ENCODE results near the gene MPPED1.

Gene MPPED1

GRCh38 chr22:43532301-43533155 lies 120.7 kb downstream of the MPPED1 start:
- Mint-ChIP-seq H3K4me3 (no peak overlapping the region), H3K27ac (no peak overlapping the region), H3K36me3 (peaks cover 2% of the 10 kb centered on the region), H3K4me1 (no peaks in the 10 kb centered on the region), H3K9me3 (no peaks in the 10 kb centered on the region), H3K27me3 (peaks cover 6% of the 10 kb centered on the region)
- no peak for DNase-seq (ENCODE audit: low spot score in 2 of 2)
- no peak for ATAC-seq (ENCODE audit: low read depth)

GRCh38 chr22:43533156-43533530 lies 121.3 kb downstream of the MPPED1 start:
- Mint-ChIP-seq H3K36me3 (peaks cover 2% of the 10 kb centered on the region), H3K9me3 (no peaks in the 10 kb centered on the region), H3K27me3 (peaks cover 8% of the 10 kb centered on the region), H3K4me1 (no peaks in the 10 kb centered on the region), H3K4me3 (no peak overlapping the region), H3K27ac (no peak overlapping the region)
- no peak for DNase-seq (ENCODE audit: low spot score in 2 of 2)
- no peak for ATAC-seq (ENCODE audit: low read depth)

- Mint-ChIP-seq H3K4me1 (no peaks in the 10 kb centered on the region), H3K9me3 (no peaks in the 10 kb centered on the region), H3K4me3 (no peak overlapping the region), H3K27ac (no peak overlapping the region), H3K36me3 (peaks cover 2% of the 10 kb centered on the region), H3K27me3 (peaks cover 10% of the 10 kb centered on the region)
- DNase-seq (ENCODE audit: low spot score in 2 of 2) (no peak), ATAC-seq (ENCODE audit: low read depth) (no peak)
Observed at GRCh38 chr22:43533656-43534428, 122.0 kb downstream of the MPPED1 start.

- no peak for ATAC-seq (ENCODE audit: low read depth)
- Mint-ChIP-seq H3K27ac (no peak overlapping the region), H3K4me3 (no peak overlapping the region)
Observed at GRCh38 chr22:43534916-43535315, 123.1 kb downstream of the MPPED1 start.

GRCh38 chr22:43535336-43535735 lies 123.5 kb downstream of the MPPED1 start:
- Mint-ChIP-seq H3K4me1 (no peaks in the 10 kb centered on the region), H3K27me3 (peaks cover 15% of the 10 kb centered on the region), H3K36me3 (peaks cover 2% of the 10 kb centered on the region), H3K27ac (no peak overlapping the region), H3K9me3 (no peaks in the 10 kb centered on the region), H3K4me3 (no peak overlapping the region)
- no peak for DNase-seq (ENCODE audit: low spot score in 2 of 2)
- no peak for ATAC-seq (ENCODE audit: low read depth)

More at GRCh38 chr22:43534916-43535315, 123.1 kb downstream of the MPPED1 start:
- Mint-ChIP-seq H3K4me1 (no peaks in the 10 kb centered on the region), H3K27me3 (peaks cover 15% of the 10 kb centered on the region), H3K36me3 (peaks cover 2% of the 10 kb centered on the region), H3K9me3 (no peaks in the 10 kb centered on the region)
- DNase-seq (ENCODE audit: low spot score in 2 of 2): no peak

- ATAC-seq (ENCODE audit: low read depth) (no peak), DNase-seq (ENCODE audit: low spot score in 2 of 2) (no peak)
- no peak overlapping the region for H3K27ac Mint-ChIP-seq
- H3K27me3 Mint-ChIP-seq: peaks cover 15% of the 10 kb centered on the region
- no peak overlapping the region for H3K4me3 Mint-ChIP-seq
- no peaks in the 10 kb centered on the region for H3K4me1 Mint-ChIP-seq
- H3K9me3 Mint-ChIP-seq: no peaks in the 10 kb centered on the region
- peaks cover 2% of the 10 kb centered on the region for H3K36me3 Mint-ChIP-seq
Observed at GRCh38 chr22:43535741-43536140, 123.9 kb downstream of the MPPED1 start.

DNA sequence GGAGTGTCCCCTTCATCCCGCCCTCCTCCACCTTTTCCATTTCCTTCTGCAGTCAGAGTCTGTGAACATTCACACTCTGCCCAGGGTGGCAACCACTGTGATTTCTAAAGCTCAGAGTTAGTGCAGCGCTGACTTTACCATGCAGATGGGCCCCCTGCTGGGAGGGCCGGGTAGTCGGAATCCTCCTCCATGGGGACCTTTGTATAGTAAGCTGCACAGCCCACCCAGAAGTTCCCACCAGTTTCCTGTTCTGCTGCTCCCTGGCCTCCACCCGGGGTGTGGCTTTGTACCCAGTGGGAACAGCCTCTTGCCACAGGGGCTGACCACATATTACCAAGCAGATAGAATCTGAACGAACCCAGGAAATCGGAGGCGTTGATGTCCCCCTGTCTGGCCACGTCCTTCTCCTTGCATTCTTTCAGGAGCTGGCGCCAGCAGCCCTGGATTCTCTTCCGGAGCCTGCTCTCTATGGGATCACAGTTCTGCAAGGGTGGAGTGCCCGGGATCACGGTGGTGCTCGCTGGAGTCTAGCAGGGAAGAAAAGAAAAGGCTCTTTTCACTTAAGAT lies 125.3 kb downstream of the MPPED1 start:
- peaks cover 2% of the 10 kb centered on the region for H3K36me3 Mint-ChIP-seq
- ATAC-seq (ENCODE audit: low read depth) (no peak), DNase-seq (ENCODE audit: low spot score in 2 of 2) (no peak)
- no peaks in the 10 kb centered on the region for H3K9me3 Mint-ChIP-seq
- no peak overlapping the region for H3K27ac Mint-ChIP-seq
- H3K4me3 Mint-ChIP-seq: no peak overlapping the region
- H3K4me1 Mint-ChIP-seq: no peaks in the 10 kb centered on the region
- H3K27me3 Mint-ChIP-seq: peaks cover 22% of the 10 kb centered on the region

DNA sequence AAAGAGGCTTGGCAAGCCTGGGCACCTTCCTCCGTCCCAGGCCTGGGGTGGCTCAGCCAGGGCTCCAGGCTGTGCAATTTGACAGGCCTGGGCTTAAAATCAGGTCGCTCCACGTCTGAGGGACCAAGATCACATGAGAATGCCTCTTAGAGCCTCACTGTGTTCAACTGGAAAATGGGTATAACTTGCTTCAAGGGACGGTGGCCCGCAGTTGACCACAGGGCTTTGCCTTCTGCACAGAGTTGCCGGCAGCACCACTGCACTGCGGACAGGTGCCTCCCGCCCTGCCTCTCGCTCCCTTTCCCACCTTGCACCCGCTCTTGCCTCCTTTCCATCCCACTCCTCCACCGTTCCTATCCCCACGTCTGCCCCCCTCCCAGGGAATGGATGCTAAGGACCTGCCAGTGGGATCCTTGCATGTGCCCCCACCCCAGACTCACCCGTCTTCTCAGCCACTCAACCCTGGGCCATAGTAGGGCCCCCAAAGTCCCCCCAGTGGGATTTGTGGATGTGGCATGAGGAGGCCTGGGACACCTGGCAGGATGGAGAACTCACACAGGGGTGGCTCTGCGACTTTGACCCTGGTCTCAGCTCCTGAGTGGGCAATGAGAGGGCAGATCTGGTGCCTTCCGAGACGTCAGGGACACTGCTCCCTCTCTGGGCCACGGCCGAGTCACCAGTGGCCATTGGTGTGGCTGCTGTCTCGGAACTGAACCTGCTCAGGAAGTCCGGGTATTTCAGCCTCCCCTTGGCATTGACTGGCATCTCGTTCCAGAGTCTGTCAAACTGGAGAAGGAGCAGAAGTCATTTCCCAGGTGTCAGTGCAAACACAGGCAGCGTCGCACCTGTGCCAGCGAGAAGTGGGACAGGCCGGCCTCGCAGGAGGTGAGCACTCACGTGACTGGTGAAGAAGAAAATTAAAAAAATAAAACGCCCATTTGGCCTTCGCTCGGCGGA lies 128.0 kb downstream of the MPPED1 start:
- DNase-seq (ENCODE audit: low spot score in 2 of 2) (no peak), ATAC-seq (ENCODE audit: low read depth) (no peak)
- H3K36me3 Mint-ChIP-seq: peaks cover 2% of the 10 kb centered on the region
- H3K4me3 Mint-ChIP-seq: no peak overlapping the region
- H3K27ac Mint-ChIP-seq: no peak overlapping the region
- no peaks in the 10 kb centered on the region for H3K4me1 Mint-ChIP-seq
- H3K9me3 Mint-ChIP-seq: no peaks in the 10 kb centered on the region
- peaks cover 25% of the 10 kb centered on the region for H3K27me3 Mint-ChIP-seq

GRCh38 chr22:43540529-43540923 lies 128.7 kb downstream of the MPPED1 start:
- ATAC-seq (ENCODE audit: low read depth) (no peak), DNase-seq (ENCODE audit: low spot score in 2 of 2) (no peak)

GRCh38 chr22:43541022-43541421 lies 129.2 kb downstream of the MPPED1 start:
- ATAC-seq (ENCODE audit: low read depth): no peak

More at GRCh38 chr22:43540529-43540923, 128.7 kb downstream of the MPPED1 start:
- no peak overlapping the region for H3K27ac Mint-ChIP-seq
- H3K27me3 Mint-ChIP-seq: peaks cover 23% of the 10 kb centered on the region
- no peaks in the 10 kb centered on the region for H3K9me3 Mint-ChIP-seq
- no peak overlapping the region for H3K4me3 Mint-ChIP-seq
- H3K4me1 Mint-ChIP-seq: no peaks in the 10 kb centered on the region
- peaks cover 2% of the 10 kb centered on the region for H3K36me3 Mint-ChIP-seq

DNA sequence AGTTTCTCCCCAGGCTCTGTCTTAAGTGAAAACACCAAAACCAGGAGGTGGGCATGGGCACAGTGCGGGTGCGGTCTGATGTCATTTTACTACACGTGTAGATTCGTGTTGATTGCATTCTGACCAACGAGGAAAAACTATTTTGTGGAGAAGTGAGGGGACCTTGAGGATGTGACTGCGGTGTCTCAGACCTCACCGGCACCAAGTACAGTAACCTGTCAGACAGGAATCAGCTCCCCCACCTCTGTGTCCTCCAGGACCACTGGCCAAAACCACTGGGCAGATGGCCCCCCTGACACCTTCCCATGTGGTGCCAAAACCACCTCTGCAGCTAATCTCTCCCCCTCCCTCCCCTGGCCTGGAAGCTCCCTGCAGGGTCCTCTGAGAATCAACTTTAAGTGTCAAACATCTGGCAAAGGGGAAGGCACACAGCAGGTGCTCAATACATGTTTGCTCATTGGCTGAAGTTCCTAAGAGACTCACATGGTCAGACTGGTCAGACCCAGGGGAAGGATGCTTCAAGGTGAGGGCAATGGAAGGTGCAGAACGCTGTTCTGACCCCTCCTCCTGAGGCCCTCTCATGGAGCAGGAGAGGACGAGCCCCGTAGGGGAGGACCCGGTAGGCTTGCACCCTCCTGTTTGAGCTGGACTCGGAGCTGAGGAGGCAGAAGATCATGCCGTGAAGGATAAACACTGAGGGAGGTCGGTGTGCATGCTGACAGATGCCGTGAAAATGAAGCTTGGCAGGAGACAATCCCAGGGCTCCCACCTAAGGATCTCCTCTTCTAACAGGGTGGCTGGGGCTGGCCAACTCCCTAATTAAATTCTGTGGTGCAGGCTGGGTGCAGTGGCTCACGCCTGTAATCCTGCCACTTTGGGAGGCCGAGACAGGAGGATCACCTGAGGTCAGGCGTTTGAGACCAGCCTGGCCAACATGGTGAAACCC lies 129.9 kb downstream of the MPPED1 start:
- no peak overlapping the region for H3K27ac Mint-ChIP-seq
- DNase-seq (ENCODE audit: low spot score in 2 of 2): no peak
- no peaks in the 10 kb centered on the region for H3K36me3 Mint-ChIP-seq
- no peaks in the 10 kb centered on the region for H3K9me3 Mint-ChIP-seq
- H3K4me1 Mint-ChIP-seq: no peaks in the 10 kb centered on the region
- ATAC-seq (ENCODE audit: low read depth): no peak
- H3K4me3 Mint-ChIP-seq: no peak overlapping the region
- H3K27me3 Mint-ChIP-seq: peaks cover 23% of the 10 kb centered on the region

More at GRCh38 chr22:43541022-43541421, 129.2 kb downstream of the MPPED1 start:
- Mint-ChIP-seq H3K4me1 (no peaks in the 10 kb centered on the region), H3K9me3 (no peaks in the 10 kb centered on the region), H3K36me3 (peaks cover 2% of the 10 kb centered on the region), H3K4me3 (no peak overlapping the region), H3K27ac (no peak overlapping the region), H3K27me3 (peaks cover 23% of the 10 kb centered on the region)
- DNase-seq (ENCODE audit: low spot score in 2 of 2): no peak

GRCh38 chr22:43542681-43543521 lies 131.1 kb downstream of the MPPED1 start:
- no peaks in the 10 kb centered on the region for H3K36me3 Mint-ChIP-seq
- ATAC-seq (ENCODE audit: low read depth) (no peak), DNase-seq (ENCODE audit: low spot score in 2 of 2) (no peak)
- H3K4me3 Mint-ChIP-seq: no peak overlapping the region
- H3K27ac Mint-ChIP-seq: no peak overlapping the region
- H3K27me3 Mint-ChIP-seq: peaks cover 20% of the 10 kb centered on the region
- no peaks in the 10 kb centered on the region for H3K4me1 Mint-ChIP-seq
- H3K9me3 Mint-ChIP-seq: no peaks in the 10 kb centered on the region
